ENCODE data around the gene MUC22.

DNA sequence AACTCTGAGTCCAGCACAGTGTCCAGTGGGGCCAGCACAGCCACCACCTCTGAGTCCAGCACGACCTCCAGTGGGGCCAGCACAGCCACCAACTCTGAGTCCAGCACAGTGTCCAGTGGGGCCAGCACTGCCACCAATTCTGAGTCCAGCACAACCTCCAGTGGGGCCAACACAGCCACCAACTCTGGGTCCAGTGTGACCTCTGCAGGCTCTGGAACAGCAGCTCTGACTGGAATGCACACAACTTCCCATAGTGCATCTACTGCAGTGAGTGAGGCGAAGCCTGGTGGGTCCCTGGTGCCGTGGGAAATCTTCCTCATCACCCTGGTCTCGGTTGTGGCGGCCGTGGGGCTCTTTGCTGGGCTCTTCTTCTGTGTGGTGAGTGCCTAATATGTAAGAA lies 23.0 kb upstream of the MUC22 start:
- TF ChIP-seq, protein P1, sequence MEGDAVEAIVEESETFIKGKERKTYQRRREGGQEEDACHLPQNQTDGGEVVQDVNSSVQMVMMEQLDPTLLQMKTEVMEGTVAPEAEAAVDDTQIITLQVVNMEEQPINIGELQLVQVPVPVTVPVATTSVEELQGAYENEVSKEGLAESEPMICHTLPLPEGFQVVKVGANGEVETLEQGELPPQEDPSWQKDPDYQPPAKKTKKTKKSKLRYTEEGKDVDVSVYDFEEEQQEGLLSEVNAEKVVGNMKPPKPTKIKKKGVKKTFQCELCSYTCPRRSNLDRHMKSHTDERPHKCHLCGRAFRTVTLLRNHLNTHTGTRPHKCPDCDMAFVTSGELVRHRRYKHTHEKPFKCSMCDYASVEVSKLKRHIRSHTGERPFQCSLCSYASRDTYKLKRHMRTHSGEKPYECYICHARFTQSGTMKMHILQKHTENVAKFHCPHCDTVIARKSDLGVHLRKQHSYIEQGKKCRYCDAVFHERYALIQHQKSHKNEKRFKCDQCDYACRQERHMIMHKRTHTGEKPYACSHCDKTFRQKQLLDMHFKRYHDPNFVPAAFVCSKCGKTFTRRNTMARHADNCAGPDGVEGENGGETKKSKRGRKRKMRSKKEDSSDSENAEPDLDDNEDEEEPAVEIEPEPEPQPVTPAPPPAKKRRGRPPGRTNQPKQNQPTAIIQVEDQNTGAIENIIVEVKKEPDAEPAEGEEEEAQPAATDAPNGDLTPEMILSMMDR (IDR thresholded peaks at IDR 0.05; ENCODE audit: insufficient read depth, low read length, poor library complexity, severe bottlenecking), result no peak
- no peak for TF ChIP-seq EZH2phosphoT487 (conservative IDR thresholded peaks at IDR 0.05; ENCODE audit: low read length)
